ENCODE results near the gene MROH8. TPM values are rescaled to one million over a fixed set of nuclear protein-coding genes. Genes with fewer than 3 reads are reported as not detected.

MROH8 gene
- total RNA-seq, 1 experiment from 2014 or later, result 1.1 TPM

GRCh38 chr20:37147250-37147649 is 32.1 kb downstream of the MROH8 start:
- H3K4me1 Mint-ChIP-seq (ENCODE audit: insufficient read depth, unreplicated experiment), result peaks cover 6% of the 10 kb centered on the region
- no peaks in the 10 kb centered on the region for H3K9me3 Mint-ChIP-seq (ENCODE audit: unreplicated experiment)
- DNase-seq (ENCODE audit: unreplicated experiment), result no peak
- H3K4me3 Mint-ChIP-seq (ENCODE audit: unreplicated experiment), result no peak overlapping the region
- no peaks in the 10 kb centered on the region for H3K36me3 Mint-ChIP-seq (ENCODE audit: insufficient read depth, unreplicated experiment)
- BruUV-seq (replicated peaks), result no TSS peak
- H3K27ac Mint-ChIP-seq (ENCODE audit: low read depth, unreplicated experiment), result no peak overlapping the region
- intact Hi-C loops (cut with micrococcal nuclease), result no loop called here
- TF ChIP-seq, protein P1, sequence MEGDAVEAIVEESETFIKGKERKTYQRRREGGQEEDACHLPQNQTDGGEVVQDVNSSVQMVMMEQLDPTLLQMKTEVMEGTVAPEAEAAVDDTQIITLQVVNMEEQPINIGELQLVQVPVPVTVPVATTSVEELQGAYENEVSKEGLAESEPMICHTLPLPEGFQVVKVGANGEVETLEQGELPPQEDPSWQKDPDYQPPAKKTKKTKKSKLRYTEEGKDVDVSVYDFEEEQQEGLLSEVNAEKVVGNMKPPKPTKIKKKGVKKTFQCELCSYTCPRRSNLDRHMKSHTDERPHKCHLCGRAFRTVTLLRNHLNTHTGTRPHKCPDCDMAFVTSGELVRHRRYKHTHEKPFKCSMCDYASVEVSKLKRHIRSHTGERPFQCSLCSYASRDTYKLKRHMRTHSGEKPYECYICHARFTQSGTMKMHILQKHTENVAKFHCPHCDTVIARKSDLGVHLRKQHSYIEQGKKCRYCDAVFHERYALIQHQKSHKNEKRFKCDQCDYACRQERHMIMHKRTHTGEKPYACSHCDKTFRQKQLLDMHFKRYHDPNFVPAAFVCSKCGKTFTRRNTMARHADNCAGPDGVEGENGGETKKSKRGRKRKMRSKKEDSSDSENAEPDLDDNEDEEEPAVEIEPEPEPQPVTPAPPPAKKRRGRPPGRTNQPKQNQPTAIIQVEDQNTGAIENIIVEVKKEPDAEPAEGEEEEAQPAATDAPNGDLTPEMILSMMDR (IDR thresholded peaks at IDR 0.05; ENCODE audit: unreplicated experiment), result no peak
- no peaks in the 10 kb centered on the region for H3K27me3 Mint-ChIP-seq (ENCODE audit: insufficient read depth, unreplicated experiment)
- POLR2A ChIA-PET, result no interaction called here
- CTCF ChIA-PET, result no interaction called here

GRCh38 chr20:37144856-37145404 is 34.4 kb downstream of the MROH8 start:
- H3K9me3 Mint-ChIP-seq (ENCODE audit: unreplicated experiment), result no peaks in the 10 kb centered on the region
- peaks cover 6% of the 10 kb centered on the region for H3K4me1 Mint-ChIP-seq (ENCODE audit: insufficient read depth, unreplicated experiment)
- no peaks in the 10 kb centered on the region for H3K36me3 Mint-ChIP-seq (ENCODE audit: insufficient read depth, unreplicated experiment)

GRCh38 chr20:37142708-37143107 is 36.6 kb downstream of the MROH8 start:
- POLR2A ChIA-PET, result no interaction called here
- intact Hi-C loops (cut with micrococcal nuclease), result no loop called here
- H3K27ac Mint-ChIP-seq (ENCODE audit: low read depth, unreplicated experiment), result no peak overlapping the region

More at GRCh38 chr20:37144856-37145404, 34.4 kb downstream of the MROH8 start:
- peak; percentile 3 for DNase-seq (ENCODE audit: unreplicated experiment)
- Mint-ChIP-seq H3K27me3 (ENCODE audit: insufficient read depth, unreplicated experiment) (no peaks in the 10 kb centered on the region), H3K4me3 (ENCODE audit: unreplicated experiment) (no peak overlapping the region), H3K27ac (ENCODE audit: low read depth, unreplicated experiment) (no peak overlapping the region)
- TF ChIP-seq, protein P1 (IDR thresholded peaks at IDR 0.05; ENCODE audit: unreplicated experiment), result no peak
- intact Hi-C loops (cut with micrococcal nuclease), result no loop called here
- ChIA-PET POLR2A (no interaction called here), CTCF (interaction anchor here (0.6 to 1.8 kb wide), 3 partner anchors 11 to 465 kb away, joined by 3 to 5 read pairs (median 4); no protein-coding TSS in a partner anchor)
- no TSS peak for BruUV-seq (replicated peaks)

DNA sequence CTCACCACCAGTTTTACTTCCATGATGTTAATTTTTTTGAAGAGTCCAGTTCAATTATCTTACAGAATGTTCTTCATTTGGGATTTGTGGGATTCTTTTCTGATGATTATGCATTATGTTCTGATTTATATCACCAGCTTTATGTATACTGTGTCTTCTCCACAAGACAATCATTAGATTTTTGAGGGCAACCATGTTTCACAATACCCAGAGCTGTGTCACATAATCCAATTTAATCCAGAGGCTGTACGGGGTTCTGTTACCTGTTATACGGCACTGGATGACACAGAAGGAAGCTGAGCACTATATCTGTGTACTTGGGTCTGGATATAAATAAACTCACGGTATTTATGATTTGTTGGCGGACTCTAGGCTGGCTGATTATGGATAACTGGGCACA is 41.8 kb downstream of the MROH8 start:
- Mint-ChIP-seq H3K4me1 (ENCODE audit: insufficient read depth, unreplicated experiment) (peaks cover 3% of the 10 kb centered on the region), H3K4me3 (ENCODE audit: unreplicated experiment) (no peak overlapping the region), H3K27me3 (ENCODE audit: insufficient read depth, unreplicated experiment) (peaks cover 13% of the 10 kb centered on the region), H3K27ac (ENCODE audit: low read depth, unreplicated experiment) (no peak overlapping the region), H3K9me3 (ENCODE audit: unreplicated experiment) (no peaks in the 10 kb centered on the region), H3K36me3 (ENCODE audit: insufficient read depth, unreplicated experiment) (no peaks in the 10 kb centered on the region)
- CTCF ChIA-PET, result no interaction called here
- BruUV-seq (replicated peaks), result no TSS peak
- TF ChIP-seq, protein P1 (IDR thresholded peaks at IDR 0.05; ENCODE audit: unreplicated experiment), result no peak
- POLR2A ChIA-PET, result interaction anchor here (1.1 kb wide), 1 partner anchor 14 kb away, joined by 3 read pairs; no protein-coding TSS in a partner anchor
- intact Hi-C loops (cut with micrococcal nuclease), result no loop called here
- DNase-seq (ENCODE audit: unreplicated experiment), result no peak

More at GRCh38 chr20:37142708-37143107, 36.6 kb downstream of the MROH8 start:
- Mint-ChIP-seq H3K9me3 (ENCODE audit: unreplicated experiment) (no peaks in the 10 kb centered on the region), H3K4me1 (ENCODE audit: insufficient read depth, unreplicated experiment) (peaks cover 6% of the 10 kb centered on the region), H3K27me3 (ENCODE audit: insufficient read depth, unreplicated experiment) (no peaks in the 10 kb centered on the region), H3K36me3 (ENCODE audit: insufficient read depth, unreplicated experiment) (no peaks in the 10 kb centered on the region), H3K4me3 (ENCODE audit: unreplicated experiment) (peak overlapping the region; percentile 40)
- TF ChIP-seq, protein P1 (IDR thresholded peaks at IDR 0.05; ENCODE audit: unreplicated experiment), result no peak
- CTCF ChIA-PET, result no interaction called here
- BruUV-seq (replicated peaks), result no TSS peak
- DNase-seq (ENCODE audit: unreplicated experiment), result peak; percentile 15

Data from MCF 10A (cell line).